ENCODE measurements around the gene COX4I1.

The COX4I1 gene

DNA sequence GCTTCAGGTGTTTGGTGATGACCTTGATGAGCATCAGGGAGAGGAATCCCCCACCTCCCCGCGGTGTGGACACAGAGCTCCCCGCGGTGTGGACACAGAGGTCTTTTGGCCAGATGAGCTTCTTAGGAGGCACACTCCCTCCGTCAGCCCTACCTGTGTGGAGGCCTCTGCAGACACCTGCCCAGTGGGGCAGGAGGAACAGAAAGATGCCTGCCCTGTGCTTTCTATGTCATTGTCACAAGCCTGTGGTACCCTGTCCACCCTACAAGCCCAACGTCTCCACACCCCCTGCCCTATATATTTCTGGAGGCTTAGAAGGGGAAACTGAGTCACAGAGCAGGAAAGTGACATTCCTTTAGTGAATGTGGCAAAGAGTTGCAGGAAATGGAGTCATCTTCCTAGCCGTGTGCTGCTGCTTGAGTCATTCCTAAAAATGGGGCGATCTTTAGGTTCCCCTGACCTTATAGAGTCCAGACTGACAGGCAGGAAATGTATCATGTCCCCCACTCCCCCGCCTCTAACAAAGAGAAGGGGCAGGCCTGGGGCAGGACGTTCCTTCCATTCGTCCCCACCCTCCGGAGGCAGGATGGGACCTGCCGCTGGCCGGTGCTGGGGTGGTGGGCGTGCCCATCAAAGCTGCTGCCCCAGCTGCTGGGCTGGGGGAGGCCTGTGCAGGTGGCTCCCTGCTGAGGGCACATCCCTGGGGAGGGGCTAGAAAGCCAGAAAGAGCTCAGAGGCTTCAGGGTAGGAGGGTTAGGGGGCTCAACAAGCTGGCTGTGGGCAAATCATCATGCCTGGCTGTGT, 47.6 kb upstream of the COX4I1 start:
- POLR2A ChIA-PET: no interaction called here
- CTCF ChIA-PET: no interaction called here
- Histone ChIP-seq H3K4me1 (ENCODE audit: control insufficient read depth, insufficient read depth, low read length) (peaks cover 5% of the 10 kb centered on the region; the same call in 1 of the 2 replicates), H3K4me3 (ENCODE audit: low read depth, low read length) (no peak overlapping the region), H3K27ac (ENCODE audit: extremely low read depth, low read depth, low read length) (no peak overlapping the region), H3K9me3 (ENCODE audit: control insufficient read depth, insufficient read depth, low read depth, low read length) (no peaks in the 10 kb centered on the region), H3K36me3 (ENCODE audit: control insufficient read depth in 2 of 2, insufficient read depth in 1 of 2, low read length in 2 of 2) (no peaks in the 10 kb centered on the region)
- TF ChIP-seq, protein P1, sequence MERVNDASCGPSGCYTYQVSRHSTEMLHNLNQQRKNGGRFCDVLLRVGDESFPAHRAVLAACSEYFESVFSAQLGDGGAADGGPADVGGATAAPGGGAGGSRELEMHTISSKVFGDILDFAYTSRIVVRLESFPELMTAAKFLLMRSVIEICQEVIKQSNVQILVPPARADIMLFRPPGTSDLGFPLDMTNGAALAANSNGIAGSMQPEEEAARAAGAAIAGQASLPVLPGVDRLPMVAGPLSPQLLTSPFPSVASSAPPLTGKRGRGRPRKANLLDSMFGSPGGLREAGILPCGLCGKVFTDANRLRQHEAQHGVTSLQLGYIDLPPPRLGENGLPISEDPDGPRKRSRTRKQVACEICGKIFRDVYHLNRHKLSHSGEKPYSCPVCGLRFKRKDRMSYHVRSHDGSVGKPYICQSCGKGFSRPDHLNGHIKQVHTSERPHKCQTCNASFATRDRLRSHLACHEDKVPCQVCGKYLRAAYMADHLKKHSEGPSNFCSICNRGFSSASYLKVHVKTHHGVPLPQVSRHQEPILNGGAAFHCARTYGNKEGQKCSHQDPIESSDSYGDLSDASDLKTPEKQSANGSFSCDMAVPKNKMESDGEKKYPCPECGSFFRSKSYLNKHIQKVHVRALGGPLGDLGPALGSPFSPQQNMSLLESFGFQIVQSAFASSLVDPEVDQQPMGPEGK (tag by site-specific recombination; IDR thresholded peaks at IDR 0.05): 0 out of 2 replicates have a peak, but pooled peaks have one; percentile 21
- TF ChIP-seq OVOL3 (tag by site-specific recombination; IDR thresholded peaks at IDR 0.05): no peak
- peak; percentile 66; the same call in 1 of the 2 replicates for TF ChIP-seq EGR2 (tag by site-specific recombination; IDR thresholded peaks at IDR 0.05; ENCODE audit: low read depth)
- no peak for TF ChIP-seq ZBTB7A (tag by site-specific recombination; IDR thresholded peaks at IDR 0.05; ENCODE audit: low read depth)
- peak; percentile 48 for TF ChIP-seq ZFHX2 (tag by site-specific recombination; conservative IDR thresholded peaks at IDR 0.05)

DNA sequence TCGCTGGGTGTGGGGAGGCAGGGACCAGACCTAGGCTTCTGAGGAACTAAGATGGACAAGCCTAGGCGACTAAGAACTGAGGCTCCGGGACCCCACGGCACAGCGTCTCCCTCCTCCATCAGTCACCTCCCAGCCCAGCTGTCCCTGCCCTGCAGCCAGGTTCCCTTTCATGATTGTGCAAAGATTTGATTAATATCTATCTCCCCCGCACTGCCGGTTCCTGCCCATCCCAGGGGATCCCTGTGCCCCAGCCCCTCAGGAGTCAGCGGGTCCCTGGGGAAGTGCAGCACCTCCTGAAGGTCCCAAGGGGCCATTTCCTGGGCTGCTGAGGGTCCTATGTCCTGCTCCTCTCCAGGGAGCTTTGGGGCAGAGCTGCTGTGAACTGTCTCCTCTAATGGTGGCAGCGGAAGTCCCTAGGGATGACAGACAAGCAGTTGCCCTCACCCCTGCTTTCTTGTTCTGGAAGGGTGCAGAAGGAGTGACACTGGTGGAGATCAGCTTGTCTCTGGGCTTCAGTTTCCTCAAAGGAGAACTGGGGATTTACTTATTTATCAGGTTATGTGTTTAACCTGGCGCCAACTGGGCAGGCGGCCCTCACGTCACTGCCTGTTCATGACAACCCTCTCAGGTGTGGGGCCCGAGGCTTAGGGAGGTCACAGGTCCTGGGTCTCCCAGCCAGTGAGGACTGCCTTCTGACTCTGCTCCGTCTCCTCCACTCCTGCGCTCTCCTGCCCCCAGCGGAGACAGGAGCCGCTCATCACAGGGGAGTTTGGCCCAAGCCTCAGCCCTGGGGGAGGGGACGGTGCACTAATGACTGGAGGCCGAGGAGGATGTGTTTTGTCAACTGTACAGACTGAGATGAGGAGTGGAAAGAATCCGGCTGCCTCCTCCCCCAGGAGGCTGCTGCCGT, 46.7 kb upstream of the COX4I1 start:
- no peak overlapping the region for H3K4me3 ChIP-seq (ENCODE audit: low read depth, low read length)
- CTCF ChIA-PET: interaction anchor here (0.6 kb wide), 1 partner anchor 238 kb away, joined by 3 read pairs; no protein-coding TSS in a partner anchor
- no peak overlapping the region for H3K27ac ChIP-seq (ENCODE audit: extremely low read depth, low read depth, low read length)

DNA sequence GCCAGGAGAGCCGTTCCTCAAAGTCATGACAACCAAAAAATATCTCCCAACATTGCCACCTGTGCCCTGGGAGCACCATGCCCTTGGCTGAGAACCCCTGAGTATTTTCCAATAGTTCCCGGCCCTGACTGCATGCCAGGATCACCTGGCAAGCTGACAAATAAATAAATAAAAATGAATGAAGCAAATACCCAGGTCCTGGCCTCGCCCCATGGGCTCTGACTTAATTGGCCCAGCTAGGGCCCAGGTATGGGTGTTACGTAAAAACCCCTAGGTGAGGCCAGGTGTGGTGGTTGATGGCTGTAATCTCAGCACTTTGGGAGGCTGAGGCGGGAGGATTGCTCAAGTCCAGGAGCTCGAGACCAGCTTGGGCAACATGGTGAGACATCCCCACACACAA, 45.9 kb upstream of the COX4I1 start:
- Histone ChIP-seq H3K36me3 (ENCODE audit: control insufficient read depth in 2 of 2, insufficient read depth in 1 of 2, low read length in 2 of 2) (no peaks in the 10 kb centered on the region), H3K4me3 (ENCODE audit: low read depth, low read length) (no peak overlapping the region), H3K9me3 (ENCODE audit: control insufficient read depth, insufficient read depth, low read depth, low read length) (no peaks in the 10 kb centered on the region), H3K4me1 (ENCODE audit: control insufficient read depth, insufficient read depth, low read length) (peaks cover 5% of the 10 kb centered on the region; the same call in 1 of the 2 replicates), H3K27ac (ENCODE audit: extremely low read depth, low read depth, low read length) (no peak overlapping the region)
- ChIA-PET CTCF (interaction anchor here (0.6 kb wide), 1 partner anchor 15 kb away, joined by 3 read pairs; no protein-coding TSS in a partner anchor), POLR2A (no interaction called here)
- TF ChIP-seq ZNF48 (tag by site-specific recombination; IDR thresholded peaks at IDR 0.05) (no peak), SCRT1 (tag by site-specific recombination; IDR thresholded peaks at IDR 0.05; ENCODE audit: borderline replicate concordance) (no peak), GLI2 (tag by site-specific recombination; IDR thresholded peaks at IDR 0.05; ENCODE audit: borderline replicate concordance, low read depth) (no peak), ZNF600 (tag by site-specific recombination; IDR thresholded peaks at IDR 0.05) (no peak)
- TF ChIP-seq, protein P2, sequence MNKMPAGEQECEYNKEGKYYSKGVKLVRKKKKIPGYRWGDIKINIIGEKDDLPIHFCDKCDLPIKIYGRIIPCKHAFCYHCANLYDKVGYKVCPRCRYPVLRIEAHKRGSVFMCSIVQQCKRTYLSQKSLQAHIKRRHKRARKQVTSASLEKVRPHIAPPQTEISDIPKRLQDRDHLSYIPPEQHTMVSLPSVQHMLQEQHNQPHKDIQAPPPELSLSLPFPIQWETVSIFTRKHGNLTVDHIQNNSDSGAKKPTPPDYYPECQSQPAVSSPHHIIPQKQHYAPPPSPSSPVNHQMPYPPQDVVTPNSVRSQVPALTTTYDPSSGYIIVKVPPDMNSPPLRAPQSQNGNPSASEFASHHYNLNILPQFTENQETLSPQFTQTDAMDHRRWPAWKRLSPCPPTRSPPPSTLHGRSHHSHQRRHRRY (tag by site-specific recombination; IDR thresholded peaks at IDR 0.05): no peak
- TF ChIP-seq, protein P3, sequence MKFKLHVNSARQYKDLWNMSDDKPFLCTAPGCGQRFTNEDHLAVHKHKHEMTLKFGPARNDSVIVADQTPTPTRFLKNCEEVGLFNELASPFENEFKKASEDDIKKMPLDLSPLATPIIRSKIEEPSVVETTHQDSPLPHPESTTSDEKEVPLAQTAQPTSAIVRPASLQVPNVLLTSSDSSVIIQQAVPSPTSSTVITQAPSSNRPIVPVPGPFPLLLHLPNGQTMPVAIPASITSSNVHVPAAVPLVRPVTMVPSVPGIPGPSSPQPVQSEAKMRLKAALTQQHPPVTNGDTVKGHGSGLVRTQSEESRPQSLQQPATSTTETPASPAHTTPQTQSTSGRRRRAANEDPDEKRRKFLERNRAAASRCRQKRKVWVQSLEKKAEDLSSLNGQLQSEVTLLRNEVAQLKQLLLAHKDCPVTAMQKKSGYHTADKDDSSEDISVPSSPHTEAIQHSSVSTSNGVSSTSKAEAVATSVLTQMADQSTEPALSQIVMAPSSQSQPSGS (tag by site-specific recombination; IDR thresholded peaks at IDR 0.05; ENCODE audit: low read depth): no peak
- TF ChIP-seq, protein P4, sequence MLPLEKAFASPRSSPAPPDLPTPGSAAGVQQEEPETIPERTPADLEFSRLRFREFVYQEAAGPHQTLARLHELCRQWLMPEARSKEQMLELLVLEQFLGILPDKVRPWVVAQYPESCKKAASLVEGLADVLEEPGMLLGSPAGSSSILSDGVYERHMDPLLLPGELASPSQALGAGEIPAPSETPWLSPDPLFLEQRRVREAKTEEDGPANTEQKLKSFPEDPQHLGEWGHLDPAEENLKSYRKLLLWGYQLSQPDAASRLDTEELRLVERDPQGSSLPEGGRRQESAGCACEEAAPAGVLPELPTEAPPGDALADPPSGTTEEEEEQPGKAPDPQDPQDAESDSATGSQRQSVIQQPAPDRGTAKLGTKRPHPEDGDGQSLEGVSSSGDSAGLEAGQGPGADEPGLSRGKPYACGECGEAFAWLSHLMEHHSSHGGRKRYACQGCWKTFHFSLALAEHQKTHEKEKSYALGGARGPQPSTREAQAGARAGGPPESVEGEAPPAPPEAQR (tag by site-specific recombination; IDR thresholded peaks at IDR 0.05): no peak

More for the DNA sequence above, 46.7 kb upstream of the COX4I1 start:
- TF ChIP-seq, protein P5, sequence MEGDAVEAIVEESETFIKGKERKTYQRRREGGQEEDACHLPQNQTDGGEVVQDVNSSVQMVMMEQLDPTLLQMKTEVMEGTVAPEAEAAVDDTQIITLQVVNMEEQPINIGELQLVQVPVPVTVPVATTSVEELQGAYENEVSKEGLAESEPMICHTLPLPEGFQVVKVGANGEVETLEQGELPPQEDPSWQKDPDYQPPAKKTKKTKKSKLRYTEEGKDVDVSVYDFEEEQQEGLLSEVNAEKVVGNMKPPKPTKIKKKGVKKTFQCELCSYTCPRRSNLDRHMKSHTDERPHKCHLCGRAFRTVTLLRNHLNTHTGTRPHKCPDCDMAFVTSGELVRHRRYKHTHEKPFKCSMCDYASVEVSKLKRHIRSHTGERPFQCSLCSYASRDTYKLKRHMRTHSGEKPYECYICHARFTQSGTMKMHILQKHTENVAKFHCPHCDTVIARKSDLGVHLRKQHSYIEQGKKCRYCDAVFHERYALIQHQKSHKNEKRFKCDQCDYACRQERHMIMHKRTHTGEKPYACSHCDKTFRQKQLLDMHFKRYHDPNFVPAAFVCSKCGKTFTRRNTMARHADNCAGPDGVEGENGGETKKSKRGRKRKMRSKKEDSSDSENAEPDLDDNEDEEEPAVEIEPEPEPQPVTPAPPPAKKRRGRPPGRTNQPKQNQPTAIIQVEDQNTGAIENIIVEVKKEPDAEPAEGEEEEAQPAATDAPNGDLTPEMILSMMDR (tag by site-specific recombination; IDR thresholded peaks at IDR 0.05): peak; percentile 35; the same call in 1 of the 2 replicates
- TF ChIP-seq MYNN (tag by site-specific recombination; IDR thresholded peaks at IDR 0.05; ENCODE audit: borderline replicate concordance) (no peak), ZNF596 (tag by site-specific recombination; IDR thresholded peaks at IDR 0.05) (no peak), GLIS1 (tag by site-specific recombination; IDR thresholded peaks at IDR 0.05) (peak; percentile 67), ZNF140 (tag by site-specific recombination; IDR thresholded peaks at IDR 0.05) (no peak), ZNF600 (tag by site-specific recombination; IDR thresholded peaks at IDR 0.05) (peak; percentile 82), ZNF10 (tag by site-specific recombination; IDR thresholded peaks at IDR 0.05) (no peak), ZNF184 (tag by site-specific recombination; IDR thresholded peaks at IDR 0.05) (no peak)
- TF ChIP-seq, protein P6, sequence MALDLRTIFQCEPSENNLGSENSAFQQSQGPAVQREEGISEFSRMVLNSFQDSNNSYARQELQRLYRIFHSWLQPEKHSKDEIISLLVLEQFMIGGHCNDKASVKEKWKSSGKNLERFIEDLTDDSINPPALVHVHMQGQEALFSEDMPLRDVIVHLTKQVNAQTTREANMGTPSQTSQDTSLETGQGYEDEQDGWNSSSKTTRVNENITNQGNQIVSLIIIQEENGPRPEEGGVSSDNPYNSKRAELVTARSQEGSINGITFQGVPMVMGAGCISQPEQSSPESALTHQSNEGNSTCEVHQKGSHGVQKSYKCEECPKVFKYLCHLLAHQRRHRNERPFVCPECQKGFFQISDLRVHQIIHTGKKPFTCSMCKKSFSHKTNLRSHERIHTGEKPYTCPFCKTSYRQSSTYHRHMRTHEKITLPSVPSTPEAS (tag by site-specific recombination; IDR thresholded peaks at IDR 0.05): no peak
- Histone ChIP-seq H3K36me3 (ENCODE audit: control insufficient read depth in 2 of 2, insufficient read depth in 1 of 2, low read length in 2 of 2) (no peaks in the 10 kb centered on the region), H3K4me1 (ENCODE audit: control insufficient read depth, insufficient read depth, low read length) (peaks cover 5% of the 10 kb centered on the region; the same call in 1 of the 2 replicates), H3K9me3 (ENCODE audit: control insufficient read depth, insufficient read depth, low read depth, low read length) (no peaks in the 10 kb centered on the region)
- POLR2A ChIA-PET: no interaction called here
